GM23338 (cell line): Measurements from ENCODE around the gene FOXN1. TPM values are rescaled to one million over a fixed set of nuclear protein-coding genes. Genes with fewer than 3 reads are reported as not detected.
"Not testable (repeated sequence)": the region's sequence is repeated elsewhere in the genome, so short reads cannot be mapped to it uniquely, and the experiment has no call there.

ENCODE experiments used
- ATAC-seq: fragments of 200-7000 bp; cut with Tn5 transposase; 3 replicates; pipeline ENCODE4 v1.9.1; 2020
- DNase-seq: peaks from one replicate; pipeline ENCODE4 v3.0.0-alpha.2; 2015; ENCODE audit warnings: low spot score
- H2AFZ ChIP-seq: fragments of 200-600 bp; sonication (generic); 2 replicates; pipeline ENCODE4 v1.8.0; 2016; ENCODE audit warnings: antibody characterized with exemption, mild to moderate bottlenecking, moderate library complexity
- H3F3A ChIP-seq: fragments of 200-600 bp; sonication (generic); replicated peaks from 2 replicates; pipeline ENCODE4 v1.8.0; 2017; ENCODE audit warnings: antibody characterized with exemption, mixed run types, low read depth
- H3K27ac ChIP-seq: fragments of 200-600 bp; sonication (generic); 2 replicates; pipeline ENCODE4 v1.6.1; 2016; ENCODE audit warnings: low read depth
- H3K27me3 ChIP-seq: fragments of 200-600 bp; sonication (generic); 2 replicates; pipeline ENCODE4 v1.8.0; 2016; ENCODE audit warnings: mild to moderate bottlenecking, mixed run types, moderate library complexity; ENCODE audit not compliant: insufficient read depth
- H3K36me3 ChIP-seq: fragments of 200-600 bp; sonication (generic); 2 replicates; pipeline ENCODE4 v1.8.0; 2016; ENCODE audit warnings: mild to moderate bottlenecking; ENCODE audit not compliant: insufficient read depth
- H3K4me1 ChIP-seq: fragments of 200-600 bp; sonication (generic); 2 replicates; pipeline ENCODE4 v1.8.0; 2016; ENCODE audit warnings: mild to moderate bottlenecking, moderate library complexity; ENCODE audit not compliant: insufficient read depth
- H3K4me2 ChIP-seq: fragments of 200-600 bp; sonication (generic); 2 replicates; pipeline ENCODE4 v1.7.1; 2017; ENCODE audit warnings: mixed run types
- H3K4me3 ChIP-seq: fragments of 200-600 bp; sonication (generic); 2 replicates; pipeline ENCODE4 v1.6.1; 2016; ENCODE audit warnings: mixed run types
- H3K79me2 ChIP-seq: fragments of 200-600 bp; sonication (generic); replicated peaks from 2 replicates; pipeline ENCODE4 v1.8.0; 2017; ENCODE audit warnings: mild to moderate bottlenecking; ENCODE audit not compliant: insufficient read depth
- H3K9me2 ChIP-seq: fragments of 200-600 bp; sonication (generic); 2 replicates; pipeline ENCODE4 v1.8.0; 2017; ENCODE audit not compliant: insufficient read depth
- H4K20me1 ChIP-seq: fragments of 200-600 bp; sonication (generic); replicated peaks from 2 replicates; pipeline ENCODE4 v1.8.0; 2017; ENCODE audit warnings: mild to moderate bottlenecking; ENCODE audit not compliant: insufficient read depth
- H3K27ac Mint-ChIP-seq: 2 replicates; pipeline ENCODE4 v1.8.0; 2020; ENCODE audit warnings: inconsistent platforms, mild to moderate bottlenecking, moderate library complexity, mixed read lengths
- H3K27me3 Mint-ChIP-seq: 3 replicates; pipeline ENCODE4 v1.8.0; 2022; ENCODE audit warnings: low read depth, mild to moderate bottlenecking, moderate library complexity, mixed read lengths, inconsistent platforms; ENCODE audit not compliant: insufficient read depth, poor library complexity
- H3K36me3 Mint-ChIP-seq: 3 replicates; pipeline ENCODE4 v1.8.0; 2021; ENCODE audit warnings: low read depth, mild to moderate bottlenecking, inconsistent platforms, moderate library complexity, mixed read lengths
- H3K4me1 Mint-ChIP-seq: 3 replicates; pipeline ENCODE4 v1.8.0; 2020; ENCODE audit warnings: mild to moderate bottlenecking, inconsistent platforms, mixed read lengths
- H3K4me3 Mint-ChIP-seq: 3 replicates; pipeline ENCODE4 v1.8.0; 2021; ENCODE audit warnings: moderate library complexity, mild to moderate bottlenecking, inconsistent platforms, mixed read lengths
- H3K9me3 Mint-ChIP-seq: 3 replicates; pipeline ENCODE4 v1.8.0; 2020; ENCODE audit warnings: moderate library complexity, mild to moderate bottlenecking, inconsistent platforms, mixed read lengths
- CREB1 ChIP-seq: fragments of 250-450 bp; sonication (Bioruptor Pico); IDR thresholded peaks from 2 replicates; pipeline ENCODE4 v1.5.0; 2020; ENCODE audit warnings: low read depth, mild to moderate bottlenecking, moderate library complexity
- CTCF ChIP-seq, 2 experiments: fragments of 200-600 bp in 1 of 2; sonication (generic) in 1 of 2; conservative IDR thresholded peaks; 2 replicates each; pipeline versions ENCODE4 v1.5.1 to v1.6.1; 2016 to 2017; ENCODE audit warnings: antibody characterized with exemption in 2 of 2, low read depth in 2 of 2, mild to moderate bottlenecking in 2 of 2, moderate library complexity in 1 of 2
- EZH2 ChIP-seq: fragments of 200-600 bp; sonication (generic); IDR thresholded peaks from one replicate; pipeline ENCODE4 v1.8.0; 2017; ENCODE audit warnings: antibody characterized with exemption, mild to moderate bottlenecking, low read depth; ENCODE audit not compliant: unreplicated experiment
- EZH2phosphoT487 ChIP-seq: fragments of 200-600 bp; sonication (generic); IDR thresholded peaks from one replicate; pipeline ENCODE4 v1.8.1; 2018; ENCODE audit warnings: antibody characterized with exemption; ENCODE audit not compliant: unreplicated experiment
- JUNB ChIP-seq: IDR thresholded peaks from one replicate; pipeline ENCODE4 v1.6.1; 2016; ENCODE audit warnings: antibody characterized with exemption; ENCODE audit not compliant: unreplicated experiment
- NANOG ChIP-seq: IDR thresholded peaks from 2 replicates; pipeline ENCODE4 v1.6.1; 2016; ENCODE audit warnings: antibody characterized with exemption, borderline replicate concordance
- REST ChIP-seq: IDR thresholded peaks from one replicate; pipeline ENCODE4 v1.6.1; 2018; ENCODE audit warnings: antibody characterized with exemption; ENCODE audit not compliant: unreplicated experiment
- STAT1 ChIP-seq: IDR thresholded peaks from one replicate; pipeline ENCODE4 v1.6.1; 2016; ENCODE audit warnings: antibody characterized with exemption; ENCODE audit not compliant: unreplicated experiment
- ZNF462 ChIP-seq: fragments of 250-450 bp; sonication (Bioruptor Pico); IDR thresholded peaks from 2 replicates; pipeline ENCODE4 v1.5.0; 2020; ENCODE audit warnings: mild to moderate bottlenecking, moderate library complexity
- polyA plus RNA-seq: library from polyadenylated mRNA; unstranded; fragments of >200 nt; fragmentation: Nextera tagmentation; extraction: Ambion mirVana; gene quantifications from 2 replicates; pipeline ENCODE4 v1.2.1, GENCODE V29; 2016
- total RNA-seq: library from RNA; depleted of rRNA; stranded (reverse); fragments of >200 nt; shearing (Covaris generic); gene quantifications from 2 replicates; pipeline ENCODE4 v1.2.3, GENCODE V29; 2014

Gene FOXN1
- total and polyA plus RNA-seq, 2 experiments from 2014 or later: not detected

GRCh38 chr17:28457890-28458289 lies 48.3 kb upstream of the FOXN1 start (continued):
- no peak for TF ChIP-seq REST
- no peak for TF ChIP-seq STAT1
- TF ChIP-seq CREB1: no peak
- no peak for TF ChIP-seq EZH2phosphoT487
- TF ChIP-seq JUNB: no peak
- no peak for TF ChIP-seq EZH2

GRCh38 chr17:28458881-28459280 lies 47.3 kb upstream of the FOXN1 start:
- not testable (repeated sequence) for H3K36me3 Mint-ChIP-seq, H3F3A ChIP-seq, H3K27ac ChIP-seq, H4K20me1 ChIP-seq, H3K27ac Mint-ChIP-seq, H3K27me3 Mint-ChIP-seq, H2AFZ ChIP-seq, H3K27me3 ChIP-seq, H3K36me3 ChIP-seq, H3K4me2 ChIP-seq, H3K4me1 ChIP-seq, ATAC-seq, H3K4me3 Mint-ChIP-seq, DNase-seq, H3K9me2 ChIP-seq, H3K4me3 ChIP-seq, H3K4me1 Mint-ChIP-seq, H3K79me2 ChIP-seq
- peaks cover 36% of the 10 kb centered on the region for H3K9me3 Mint-ChIP-seq

- H3K36me3 Mint-ChIP-seq: peaks cover 5% of the 10 kb centered on the region; the same call in 2 of the 3 replicates
- H3K9me3 Mint-ChIP-seq: peaks cover 24% of the 10 kb centered on the region
- no peaks in the 10 kb centered on the region for H3K36me3 ChIP-seq
Measured at GRCh38 chr17:28460901-28461300, 45.2 kb upstream of the FOXN1 start.

More at GRCh38 chr17:28460901-28461300, 45.2 kb upstream of the FOXN1 start:
- H3K4me1 ChIP-seq: no peaks in the 10 kb centered on the region
- no peaks in the 10 kb centered on the region for H3F3A ChIP-seq
- no peak overlapping the region for H3K4me3 ChIP-seq
- no peaks in the 10 kb centered on the region for H4K20me1 ChIP-seq
- ATAC-seq: no peak
- no peak overlapping the region for H3K27ac Mint-ChIP-seq
- H3K4me1 Mint-ChIP-seq: no peaks in the 10 kb centered on the region
- no peak overlapping the region for H3K4me2 ChIP-seq
- no peak for DNase-seq
- no peak overlapping the region for H3K27ac ChIP-seq
- no peaks in the 10 kb centered on the region for H3K27me3 ChIP-seq
- TF ChIP-seq JUNB (no peak), CTCF (conservative IDR thresholded peaks at IDR 0.05; ENCODE audit: low read depth in 2 of 2) (no peak), ZNF462 (CRISPR knock-in tag) (no peak), NANOG (no peak), STAT1 (no peak)
- no peaks in the 10 kb centered on the region; the same call in 1 of the 2 replicates for H3K9me2 ChIP-seq
- H3K79me2 ChIP-seq: no peaks in the 10 kb centered on the region
- peaks cover 2% of the 10 kb centered on the region for H3K27me3 Mint-ChIP-seq
- no peak overlapping the region for H2AFZ ChIP-seq
- no peak overlapping the region for H3K4me3 Mint-ChIP-seq
